OCI-LY7 (cell line): ENCODE measurements around the gene RBM19.

Experiments used
- CTCF ChIP-seq: fragments of 200-600 bp; sonication (generic); conservative IDR thresholded peaks from 2 replicates; pipeline ENCODE4 v1.5.1; 2014; ENCODE audit warnings: mild to moderate bottlenecking, antibody characterized with exemption, low read length, moderate library complexity, mixed read lengths
- EZH2phosphoT487 ChIP-seq: fragments of 200-600 bp; sonication (generic); IDR thresholded peaks from 2 replicates; pipeline ENCODE4 v1.6.1; 2018; ENCODE audit warnings: low read depth, borderline replicate concordance, mild to moderate bottlenecking, mixed run types, antibody characterized with exemption, low read length, moderate library complexity, mixed read lengths

DNA sequence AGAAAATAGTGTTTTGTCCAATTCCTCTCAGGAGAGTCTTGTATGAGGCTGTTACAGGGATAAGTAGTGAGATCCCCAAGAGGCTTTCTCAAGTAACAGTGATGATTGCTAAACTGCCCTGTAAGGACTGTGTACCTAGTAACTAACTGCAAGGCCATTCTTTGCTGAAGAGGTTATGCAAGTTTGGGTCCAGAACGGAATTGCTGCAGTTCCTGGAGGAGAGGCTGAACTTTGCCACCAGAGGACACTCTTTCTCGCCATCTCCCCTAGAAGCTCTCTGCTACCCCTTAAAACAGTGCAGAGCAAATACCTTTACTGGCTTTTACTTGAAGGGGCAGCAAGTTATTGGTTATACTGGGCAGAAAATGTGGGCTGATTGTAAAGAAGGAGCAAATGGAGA, 180.0 kb downstream of the RBM19 start:
- TF ChIP-seq CTCF (peak; percentile 43), EZH2phosphoT487 (no peak)
